NCI-H1930 (cell line): Measurements from ENCODE around the gene UBQLN2.
A peak's percentile ranks its signal among the peaks of the same experiment; 100 is the strongest.
"Not testable (repeated sequence)": the region's sequence is repeated elsewhere in the genome, so short reads cannot be mapped to it uniquely, and the experiment has no call there.

Experiments used
- DNase-seq, 2 experiments: peaks; one replicate each; lab custom pipeline; 2025; lab: John Stamatoyannopoulos, UW

The UBQLN2 gene

GRCh38 chrX:56563231-56564161 lies at the start of gene UBQLN2:
UBQLN2 (plus strand) TSS chrX:56563627; CDS start chrX:56563874, 247 bp downstream.
- DNase-seq, result peak; percentile 55 to 60

DNA sequence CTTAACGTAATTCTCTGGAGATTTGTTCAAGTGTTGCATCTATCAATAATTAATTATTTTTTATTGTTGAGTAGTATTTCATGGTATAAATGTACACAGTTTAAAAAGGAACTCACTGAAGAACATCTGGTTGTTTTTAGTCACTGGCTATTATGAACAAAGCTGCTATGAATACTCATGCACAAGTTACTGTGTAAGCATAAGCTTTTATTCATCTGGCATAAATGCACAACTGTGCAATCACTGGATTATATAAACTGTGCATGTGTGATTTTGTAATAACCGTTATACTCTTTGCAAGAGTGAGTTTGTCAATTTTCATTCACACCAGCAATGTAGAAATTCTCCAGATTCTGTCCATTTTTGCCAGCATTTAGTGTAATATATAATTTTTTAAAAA lies 43.8 kb upstream of the UBQLN2 start:
- no peak for DNase-seq

DNA sequence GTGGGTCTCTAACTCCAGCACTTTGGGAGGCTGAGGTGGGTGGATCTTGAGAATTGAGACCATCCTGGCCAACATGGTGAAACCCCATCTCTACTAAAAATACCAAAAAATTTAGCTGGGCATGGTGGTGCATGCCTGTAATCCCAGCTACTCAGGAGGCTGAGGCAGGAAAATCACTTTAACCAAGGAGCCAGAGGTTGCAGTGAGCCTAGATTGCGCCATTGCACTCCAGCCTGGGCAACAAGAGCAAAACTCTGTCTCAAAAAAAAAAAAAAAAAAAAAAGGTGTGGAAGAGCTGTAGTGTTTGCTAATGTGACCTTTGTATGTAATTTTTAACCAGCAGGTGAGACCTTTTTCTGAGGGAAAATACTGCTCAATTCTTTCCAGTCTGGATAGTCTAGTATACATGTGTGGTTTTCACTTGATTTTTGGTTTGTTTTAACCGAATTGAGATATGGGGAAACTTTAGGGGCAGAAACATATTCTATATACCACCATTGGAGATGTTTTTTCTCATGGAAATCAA lies 33.9 kb upstream of the UBQLN2 start:
- DNase-seq, result not testable (repeated sequence)

DNA sequence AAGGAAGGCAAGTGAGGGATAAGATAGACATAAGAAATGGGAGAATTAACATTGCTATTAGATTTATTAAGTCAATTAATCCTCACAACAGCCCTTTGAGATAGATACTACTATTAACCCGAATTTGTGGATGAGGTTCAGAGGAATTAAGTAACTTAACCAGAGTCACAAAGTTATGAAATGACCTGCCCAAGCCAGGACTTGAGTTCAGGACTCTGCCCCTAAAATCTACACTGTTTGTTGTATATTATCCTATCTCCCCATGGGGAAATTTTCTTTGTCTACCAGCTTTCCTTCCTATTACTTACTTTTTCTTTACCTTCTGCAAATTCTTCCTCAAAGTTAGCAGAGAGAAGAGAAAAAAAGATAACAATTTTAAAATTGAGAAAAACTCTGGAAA lies 33.4 kb upstream of the UBQLN2 start:
- no peak for DNase-seq

GRCh38 chrX:56550667-56551066 lies 12.8 kb upstream of the UBQLN2 start:
- DNase-seq, result no peak

GRCh38 chrX:56554870-56555269 lies 8.6 kb upstream of the UBQLN2 start:
- no peak for DNase-seq

GRCh38 chrX:56557376-56557929 lies 6.0 kb upstream of the UBQLN2 start:
- DNase-seq, result no peak

- peak in 1 of 2 experiments; percentile 5 for DNase-seq
Measured at GRCh38 chrX:56564164-56564885, 898 bp downstream of the UBQLN2 start.

GRCh38 chrX:56564921-56565840 lies 1.8 kb downstream of the UBQLN2 start:
- no peak for DNase-seq

GRCh38 chrX:56569378-56570057 lies 6.1 kb downstream of the UBQLN2 start:
- no peak for DNase-seq

- no peak for DNase-seq
Measured at GRCh38 chrX:56572975-56573374, 9.5 kb downstream of the UBQLN2 start.

DNA sequence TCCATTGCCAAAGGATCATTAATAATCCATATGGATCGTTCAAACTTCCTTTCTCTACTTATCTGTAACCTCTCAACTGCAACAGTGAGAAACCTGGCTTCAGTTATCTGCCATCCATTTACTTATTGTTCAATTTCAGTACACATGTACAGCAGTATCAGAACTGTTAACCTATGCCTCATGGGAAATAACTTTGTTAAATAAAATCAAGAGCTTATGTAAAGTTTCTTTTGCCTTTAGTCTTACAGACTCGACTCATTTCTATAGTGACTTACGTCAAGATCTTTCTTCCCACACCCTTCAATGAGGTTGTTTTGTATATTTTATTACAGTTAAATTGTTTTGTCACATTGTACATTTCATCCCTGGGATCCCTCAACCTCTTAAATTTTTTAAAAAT lies 11.4 kb downstream of the UBQLN2 start:
- DNase-seq, result no peak

- no peak for DNase-seq
Measured at GRCh38 chrX:56576721-56577120, 13.3 kb downstream of the UBQLN2 start.

DNA sequence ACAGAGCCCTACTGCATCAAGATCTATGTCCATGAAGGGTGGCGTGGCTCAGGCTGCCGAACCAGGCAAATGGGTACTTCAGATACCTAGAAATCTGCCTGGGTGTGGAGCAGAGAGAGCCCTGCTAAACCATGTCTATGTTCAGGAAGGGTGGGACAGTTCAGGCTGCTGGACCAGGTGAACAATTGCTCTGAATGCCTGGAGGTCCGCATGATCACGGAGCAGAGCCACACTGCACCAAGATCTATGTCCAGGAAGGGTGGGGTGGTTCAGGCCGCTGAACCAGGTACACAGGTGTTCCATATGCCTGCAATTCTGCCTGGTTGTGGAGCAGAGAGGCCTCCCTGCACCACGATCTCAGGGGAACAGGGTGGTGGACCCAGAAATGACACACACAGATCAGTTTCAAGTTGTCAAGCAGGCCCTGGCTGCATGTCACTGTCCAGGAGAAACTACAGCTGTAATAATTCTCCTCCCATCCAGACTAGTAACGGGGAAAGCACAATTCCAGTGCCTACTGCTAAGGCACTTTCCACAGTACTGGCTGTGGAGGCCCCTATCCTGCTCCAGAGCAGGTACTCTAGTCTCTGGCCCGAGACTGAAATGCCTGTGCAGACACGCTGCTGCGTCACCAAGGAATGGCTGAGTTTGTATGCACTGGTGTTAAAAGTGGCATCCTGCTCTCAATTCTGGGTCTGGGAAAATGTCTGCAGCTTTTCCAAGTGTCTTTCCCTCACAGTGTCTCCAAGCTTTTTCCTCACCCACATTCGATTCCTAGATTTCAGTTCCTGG lies 25.2 kb downstream of the UBQLN2 start:
- DNase-seq, result no peak

DNA sequence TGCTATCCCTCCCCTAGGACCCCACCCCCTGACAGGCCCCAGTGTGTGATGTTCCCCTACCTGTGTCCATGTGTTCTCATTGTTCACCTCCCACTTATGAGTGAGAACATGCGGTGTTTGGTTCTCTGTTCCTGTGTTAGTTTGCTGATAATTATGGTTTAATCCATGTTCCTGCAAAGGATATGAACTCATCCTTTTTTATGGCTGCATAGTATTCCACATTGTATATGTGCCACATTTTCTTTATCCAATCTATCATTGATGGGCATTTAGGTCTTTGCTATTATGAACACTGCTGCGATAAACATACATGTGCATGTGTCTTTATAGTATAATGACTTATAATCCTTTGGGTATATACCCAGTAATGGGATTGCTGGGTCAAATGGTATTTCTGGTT lies 28.4 kb downstream of the UBQLN2 start:
- DNase-seq, result not testable (repeated sequence)

- no peak for DNase-seq
Measured at GRCh38 chrX:56600141-56600540, 36.7 kb downstream of the UBQLN2 start.

DNA sequence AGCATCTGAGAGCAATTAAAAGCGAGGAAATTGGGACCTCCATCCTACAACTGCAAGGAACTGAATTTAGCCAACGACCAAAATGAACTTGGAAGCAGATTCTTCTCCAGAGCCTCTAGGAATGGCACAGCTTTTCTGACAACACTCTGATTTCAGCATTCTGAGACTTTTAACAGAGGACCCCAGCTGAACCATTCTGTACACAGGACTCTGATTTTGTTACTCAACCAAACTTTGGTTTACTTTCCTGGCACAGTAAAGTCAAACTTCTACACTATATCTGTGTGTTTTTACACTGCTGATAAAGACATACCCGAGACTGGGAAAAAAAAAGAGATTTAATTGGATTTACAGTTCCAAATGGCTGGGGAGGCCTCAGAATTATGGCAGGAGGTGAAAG lies 37.6 kb downstream of the UBQLN2 start:
- no peak for DNase-seq

DNA sequence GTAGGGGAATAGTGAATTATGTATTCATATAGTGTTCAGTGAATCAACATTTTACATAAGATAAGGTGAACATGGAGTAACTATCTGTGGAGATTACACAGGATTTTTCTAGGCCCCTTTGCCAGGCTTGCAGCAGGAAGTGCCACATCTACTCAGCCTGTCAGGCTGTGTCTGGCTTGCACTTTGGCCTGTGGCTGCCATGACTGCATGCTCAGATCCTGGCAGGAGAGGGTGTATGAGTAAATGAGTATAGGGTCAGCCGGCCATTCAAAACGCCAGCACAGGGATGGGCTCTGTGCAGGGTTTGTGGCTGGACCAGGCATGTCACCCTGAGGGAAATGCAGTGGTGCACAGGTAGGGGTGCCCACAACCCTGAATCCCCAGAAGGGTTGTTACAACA lies 51.9 kb downstream of the UBQLN2 start:
- DNase-seq, result no peak
